A673 (cell line): ENCODE measurements around the gene RPS6KC1.

ENCODE experiments used
- CTCF ChIP-seq: fragments of 300-800, 200-600 bp; sonication (generic); conservative IDR thresholded peaks from 2 replicates; pipeline ENCODE4 v1.5.1; 2017; ENCODE audit warnings: low read depth, mild to moderate bottlenecking, antibody characterized with exemption, low read length, moderate library complexity, mixed read lengths
- EZH2 ChIP-seq: fragments of 200-600 bp; sonication (generic); IDR thresholded peaks from 2 replicates; pipeline ENCODE4 v1.6.1; 2017; ENCODE audit warnings: borderline replicate concordance, low read depth, mild to moderate bottlenecking, mixed read lengths, antibody characterized with exemption, low read length; ENCODE audit not compliant: poor library complexity, severe bottlenecking

- TF ChIP-seq CTCF (no peak), EZH2 (no peak)
Observed at GRCh38 chr1:213015099-213016050, 35.7 kb upstream of the RPS6KC1 start, which contains the start of gene ANGEL2.
